ENCODE data around the gene BCL6B.
A peak's percentile ranks its signal among the peaks of the same experiment; 100 is the strongest.
"Not testable (repeated sequence)": the region's sequence is repeated elsewhere in the genome, so short reads cannot be mapped to it uniquely, and the experiment has no call there.

BCL6B gene

GRCh38 chr17:7034955-7035590 lies 12.2 kb downstream of the BCL6B start:
- no peak for DNase-seq

DNA sequence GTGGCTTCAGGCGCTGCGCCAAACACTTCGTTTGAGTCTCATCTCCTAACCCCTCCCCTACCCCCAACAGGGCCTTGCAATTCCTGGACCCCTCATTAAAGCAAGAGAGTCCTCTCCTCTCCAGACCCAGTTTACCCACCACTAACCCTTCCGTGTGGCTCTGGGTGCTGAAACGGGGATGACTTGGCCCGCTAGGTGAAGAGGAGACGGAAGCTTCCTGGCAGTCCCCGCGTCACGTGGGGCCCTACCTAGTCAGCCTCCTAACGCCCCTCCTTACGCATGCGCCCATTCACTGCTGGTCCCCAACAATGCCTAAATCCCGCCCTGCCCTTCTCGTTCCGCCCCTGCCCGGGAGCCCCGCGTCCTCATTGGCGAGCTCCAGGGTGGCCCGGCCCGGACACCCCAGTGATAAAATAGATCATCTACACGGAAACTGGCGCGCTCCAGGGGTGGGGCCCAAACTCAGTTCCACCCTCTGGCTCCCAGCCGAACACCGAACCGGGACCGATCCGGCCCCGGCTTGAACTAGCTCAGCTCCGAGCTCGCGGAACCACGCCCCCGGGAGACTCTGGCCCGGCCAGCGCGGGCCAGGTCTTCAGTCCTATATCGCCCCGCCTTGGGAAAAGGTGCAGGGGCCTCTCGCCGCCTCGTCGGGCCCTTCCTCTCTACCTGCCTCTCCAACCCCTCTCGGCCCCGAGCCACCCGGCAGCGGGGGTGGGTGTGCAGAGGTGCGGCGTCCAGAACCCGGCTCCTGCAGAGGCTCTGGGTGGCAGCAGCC lies 12.9 kb downstream of the BCL6B start, which contains the start of gene SLC16A13:
Gene SLC16A13, plus strand, starts transcription at position 425 of the 778 bp plus-strand sequence. CDS start 368 bp downstream, outside the sequence.
- peak; percentile 90 for DNase-seq

DNA sequence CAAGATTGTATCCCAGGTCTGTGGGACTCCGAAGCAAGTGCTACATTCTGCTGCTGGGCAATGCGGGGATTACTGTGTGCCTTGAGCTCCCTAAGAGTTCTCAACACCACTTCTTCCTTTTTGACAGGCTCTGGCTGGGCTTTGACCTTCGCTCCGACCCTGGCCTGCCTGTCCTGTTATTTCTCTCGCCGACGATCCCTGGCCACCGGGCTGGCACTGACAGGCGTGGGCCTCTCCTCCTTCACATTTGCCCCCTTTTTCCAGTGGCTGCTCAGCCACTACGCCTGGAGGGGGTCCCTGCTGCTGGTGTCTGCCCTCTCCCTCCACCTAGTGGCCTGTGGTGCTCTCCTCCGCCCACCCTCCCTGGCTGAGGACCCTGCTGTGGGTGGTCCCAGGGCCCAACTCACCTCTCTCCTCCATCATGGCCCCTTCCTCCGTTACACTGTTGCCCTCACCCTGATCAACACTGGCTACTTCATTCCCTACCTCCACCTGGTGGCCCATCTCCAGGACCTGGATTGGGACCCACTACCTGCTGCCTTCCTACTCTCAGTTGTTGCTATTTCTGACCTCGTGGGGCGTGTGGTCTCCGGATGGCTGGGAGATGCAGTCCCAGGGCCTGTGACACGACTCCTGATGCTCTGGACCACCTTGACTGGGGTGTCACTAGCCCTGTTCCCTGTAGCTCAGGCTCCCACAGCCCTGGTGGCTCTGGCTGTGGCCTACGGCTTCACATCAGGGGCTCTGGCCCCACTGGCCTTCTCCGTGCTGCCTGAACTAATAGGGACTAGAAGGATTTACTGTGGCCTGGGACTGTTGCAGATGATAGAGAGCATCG lies 15.4 kb downstream of the BCL6B start:
- peak; percentile 39 for DNase-seq

- DNase-seq, result no peak
Observed at GRCh38 chr17:7039832-7040231, 17.0 kb downstream of the BCL6B start.

- DNase-seq, result no peak
Observed at GRCh38 chr17:7041607-7042500, 19.0 kb downstream of the BCL6B start.

DNA sequence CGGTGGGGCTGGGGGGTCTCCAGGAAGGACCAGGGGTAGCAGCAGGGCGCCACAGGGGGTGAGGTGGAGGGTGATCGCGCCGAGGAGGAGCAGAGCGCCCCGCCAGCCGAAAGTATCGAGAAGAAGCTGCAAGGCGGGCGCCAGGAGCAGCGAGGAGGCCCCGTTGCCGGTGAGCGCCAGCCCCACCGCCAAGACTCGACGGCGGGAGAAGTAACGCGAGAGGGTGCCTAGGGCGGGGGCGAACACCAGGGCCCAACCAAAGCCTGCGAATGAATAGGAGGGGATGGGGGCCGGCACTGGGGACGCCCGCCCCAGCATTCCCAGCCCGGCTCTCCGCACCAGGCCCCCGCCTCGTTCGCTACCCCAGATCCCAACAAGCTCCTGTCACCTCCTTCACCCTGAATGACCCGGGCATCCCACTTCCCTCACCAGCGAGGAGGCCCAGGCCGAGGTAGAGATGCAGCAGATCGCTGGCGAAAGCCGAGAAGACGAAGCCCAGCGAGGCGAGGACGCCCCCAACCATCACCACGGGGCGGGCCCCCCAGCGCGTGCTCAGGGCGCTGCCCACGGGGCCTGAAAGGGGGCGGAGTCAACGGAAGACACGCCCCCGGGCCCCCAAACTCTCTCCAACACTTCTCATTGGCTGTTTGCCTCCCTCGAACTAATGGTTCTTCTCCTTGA lies 19.8 kb downstream of the BCL6B start:
- no peak for DNase-seq

- no peak for DNase-seq
Observed at GRCh38 chr17:7043182-7043496, 20.3 kb downstream of the BCL6B start.

- peak; percentile 79 for DNase-seq
Observed at GRCh38 chr17:7043497-7044198, 20.8 kb downstream of the BCL6B start, which contains the start of gene SLC16A11. Gene SLC16A11, minus strand, starts transcription at chr17:7044092. Its CDS starts 579 bp downstream, at chr17:7043513.

DNA sequence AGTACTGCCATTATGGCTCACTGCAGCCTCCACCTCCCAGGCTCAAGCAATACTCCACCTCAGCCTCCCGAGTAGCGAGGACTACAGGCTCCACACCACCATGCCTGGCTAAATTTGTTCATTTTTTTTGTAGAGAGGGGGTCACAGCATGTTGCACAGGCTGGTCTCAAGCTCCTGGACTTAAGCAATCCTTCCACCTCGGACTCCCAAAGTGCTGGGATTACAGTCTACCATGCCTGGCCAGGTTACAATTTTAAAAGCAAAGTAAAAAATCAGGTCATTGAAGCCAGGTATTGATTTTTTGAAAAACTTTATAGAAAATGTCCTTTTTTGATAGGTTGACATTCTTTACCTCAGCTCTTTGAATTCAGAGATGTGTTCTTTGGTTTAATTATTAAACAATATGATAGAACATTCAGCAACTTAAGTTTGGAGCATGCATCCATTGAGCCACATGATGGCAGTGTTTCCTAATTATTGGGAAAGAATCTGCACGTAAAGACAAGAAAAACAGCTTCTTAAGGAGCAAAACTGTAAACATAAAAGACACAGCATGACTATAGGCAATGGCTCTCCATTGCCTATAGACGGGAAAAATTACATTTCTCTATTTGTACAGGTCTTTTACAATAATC lies 22.8 kb downstream of the BCL6B start:
- peak; percentile 78 for DNase-seq

GRCh38 chr17:7046127-7046724 lies 23.4 kb downstream of the BCL6B start:
- peak; percentile 56 for DNase-seq

GRCh38 chr17:7046725-7047397 lies 24.0 kb downstream of the BCL6B start:
- DNase-seq, result peak; percentile 77

DNA sequence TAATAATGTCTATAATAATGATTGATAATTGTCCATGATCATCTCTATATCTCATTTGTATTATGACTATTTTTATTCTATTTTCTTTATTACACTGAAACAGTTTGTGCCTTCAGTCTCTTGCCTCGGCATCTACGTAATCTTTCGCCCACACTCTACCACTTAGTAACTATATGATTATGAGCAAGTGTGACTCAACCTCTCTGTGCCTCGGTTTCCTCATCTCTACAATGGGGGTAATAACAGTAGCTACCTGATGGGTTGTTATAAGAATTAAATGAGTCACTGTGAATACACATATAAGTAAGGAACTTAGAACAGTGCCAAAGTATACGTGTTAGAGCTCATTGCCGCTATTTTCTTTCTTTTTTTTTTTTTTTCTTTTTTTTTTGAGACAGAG lies 24.7 kb downstream of the BCL6B start:
- no peak for DNase-seq

DNA sequence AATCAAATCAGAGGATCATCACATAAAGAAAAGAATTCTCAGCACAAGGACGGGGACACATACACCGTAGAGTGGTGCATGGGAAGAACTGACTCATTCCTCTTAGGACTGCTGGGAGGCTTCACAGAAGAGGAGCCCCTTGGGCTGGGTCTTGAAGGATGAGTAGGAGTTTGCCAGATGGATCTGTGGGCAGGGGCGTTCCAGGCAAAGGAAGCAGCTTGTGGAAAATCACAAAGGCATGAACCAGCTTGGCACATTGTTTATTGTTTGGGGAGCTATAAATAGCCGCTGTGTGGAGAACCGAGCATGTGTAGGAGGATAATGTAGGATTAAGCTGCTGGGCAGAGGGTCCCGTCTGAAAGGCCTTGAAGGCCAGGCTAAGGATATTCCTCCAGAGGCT lies 26.1 kb downstream of the BCL6B start:
- peak; percentile 64 for DNase-seq

DNA sequence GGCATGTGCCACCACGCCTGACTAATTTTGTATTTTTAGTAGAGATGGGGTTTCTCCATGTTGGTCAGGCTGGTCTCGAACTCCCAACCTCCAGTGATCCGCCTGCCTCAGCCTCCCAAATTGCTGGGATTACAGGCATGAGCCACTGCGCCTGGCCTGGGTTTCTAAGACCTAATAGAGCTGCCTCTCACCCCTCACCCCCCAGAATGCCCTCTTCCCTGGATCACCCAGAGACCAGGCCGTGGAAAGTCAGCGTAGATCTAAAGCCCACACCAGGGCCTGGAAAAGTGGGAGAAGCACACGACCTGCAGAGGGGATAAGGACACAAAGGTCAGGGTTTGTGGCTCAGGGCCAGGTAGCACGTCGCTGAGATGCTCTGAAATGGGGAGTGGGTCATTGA lies 27.7 kb downstream of the BCL6B start:
- DNase-seq, result not testable (repeated sequence)

GRCh38 chr17:7056386-7056785 lies 33.5 kb downstream of the BCL6B start:
- peak; percentile 23 for DNase-seq

GRCh38 chr17:7058831-7059447 lies 36.1 kb downstream of the BCL6B start:
- no peak for DNase-seq

GRCh38 chr17:7060165-7060891 lies 37.5 kb downstream of the BCL6B start:
- no peak for DNase-seq

- DNase-seq, result no peak
Observed at GRCh38 chr17:7063518-7064094, 40.8 kb downstream of the BCL6B start.
